Measurements from ENCODE around the gene ZDHHC5.

ZDHHC5 gene

DNA sequence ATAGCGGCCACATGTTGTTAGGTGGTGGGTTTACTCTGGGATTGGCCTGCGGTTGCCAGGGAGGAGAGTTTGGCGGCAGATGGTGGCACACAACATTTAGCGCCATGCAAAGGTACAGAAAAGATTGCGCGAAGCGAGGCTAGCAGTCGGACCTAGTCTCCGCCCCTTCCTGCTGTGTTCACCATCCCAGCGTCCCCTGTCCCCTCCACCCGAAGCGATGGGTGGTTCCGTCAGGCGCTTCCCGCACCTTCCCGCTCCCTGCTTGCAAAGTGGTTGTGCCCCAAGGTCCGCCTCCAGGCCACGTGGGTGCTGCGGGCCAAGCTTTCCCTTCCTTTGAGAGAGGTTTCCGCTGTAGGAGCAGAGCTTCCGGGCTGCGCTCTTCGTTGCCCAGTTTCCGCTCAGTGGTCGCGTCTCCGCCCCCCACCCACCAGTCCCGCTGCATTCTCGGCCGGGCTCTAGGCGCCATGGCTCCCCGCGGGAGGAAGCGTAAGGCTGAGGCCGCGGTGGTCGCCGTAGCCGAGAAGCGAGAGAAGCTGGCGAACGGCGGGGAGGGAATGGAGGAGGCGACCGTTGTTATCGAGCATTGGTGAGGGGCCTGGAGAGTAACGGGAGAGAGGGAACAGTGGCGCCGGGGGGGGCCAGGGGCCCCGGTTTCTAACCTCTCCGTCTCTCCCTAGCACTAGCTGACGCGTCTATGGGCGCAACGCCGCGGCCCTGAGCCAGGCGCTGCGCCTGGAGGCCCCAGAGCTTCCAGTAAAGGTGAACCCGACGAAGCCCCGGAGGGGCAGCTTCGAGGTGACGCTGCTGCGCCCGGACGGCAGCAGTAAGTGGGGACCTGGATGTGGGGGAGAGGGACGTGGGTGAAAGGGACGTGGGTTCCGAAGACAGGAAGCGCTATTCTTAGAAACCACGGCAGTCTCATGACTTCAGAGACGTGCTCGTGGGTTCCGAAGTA, 73.5 kb downstream of the ZDHHC5 start, which contains the start of gene SELENOH:
Gene SELENOH, plus strand, starts transcription at position 360 of the 955 bp plus-strand sequence. Its CDS starts 105 bp downstream, at position 465.
- peak; percentile 99 for DNase-seq

DNA sequence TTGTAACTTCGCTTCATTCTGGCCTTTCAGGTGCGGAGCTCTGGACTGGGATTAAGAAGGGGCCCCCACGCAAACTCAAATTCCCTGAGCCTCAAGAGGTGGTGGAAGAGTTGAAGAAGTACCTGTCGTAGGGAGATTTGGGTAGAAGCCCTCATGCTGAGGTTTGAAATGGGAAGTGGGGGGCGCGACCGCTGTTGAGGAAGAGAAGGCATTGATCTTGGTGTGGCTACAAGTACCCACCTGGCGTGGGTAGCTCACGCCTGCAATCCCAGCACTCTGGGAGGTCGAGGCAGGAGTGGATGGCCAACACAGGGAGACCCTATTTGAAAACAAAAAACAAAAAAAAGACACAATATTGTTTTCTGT, 74.2 kb downstream of the ZDHHC5 start:
- DNase-seq: no peak

DNA sequence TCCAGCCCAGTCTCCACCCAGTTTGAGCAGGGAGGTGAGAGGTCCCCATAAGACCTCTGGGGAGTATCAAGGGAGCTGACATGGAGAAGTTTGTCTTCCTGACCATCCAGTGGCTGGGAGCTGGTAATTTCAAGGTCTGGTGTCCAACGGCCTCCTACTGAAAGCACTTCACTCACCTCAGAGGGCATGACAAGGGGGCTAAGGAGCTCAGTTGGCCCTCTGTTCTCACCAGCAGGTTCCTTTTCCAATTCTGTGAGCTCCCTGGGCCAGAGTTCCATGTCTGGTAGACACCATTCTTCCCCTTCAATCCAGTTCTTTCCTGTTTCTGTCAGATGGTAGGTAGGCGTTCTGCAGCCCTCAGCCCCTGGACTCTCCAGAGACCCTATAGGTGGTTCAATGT, 76.4 kb downstream of the ZDHHC5 start:
- DNase-seq: no peak

DNA sequence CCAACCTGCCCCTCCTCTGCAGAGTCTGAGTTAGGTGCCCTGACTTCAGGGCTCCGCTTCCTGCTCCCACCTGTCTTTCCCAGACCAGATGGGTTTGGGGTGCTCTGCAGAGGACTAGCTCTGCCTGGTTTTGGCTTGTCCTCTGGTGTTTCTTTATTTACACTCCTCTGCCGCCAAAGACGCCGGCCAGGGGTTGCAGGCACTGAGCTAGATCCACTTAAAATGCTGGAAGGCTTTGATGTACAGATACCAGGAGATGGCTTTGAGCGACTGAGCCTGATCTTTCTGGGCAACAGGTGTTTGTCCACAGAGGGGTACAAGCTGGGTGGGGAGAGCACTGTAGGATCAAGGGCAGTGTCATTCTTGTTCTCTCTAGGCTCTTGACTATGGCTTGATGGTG, 77.3 kb downstream of the ZDHHC5 start:
- DNase-seq: no peak

DNA sequence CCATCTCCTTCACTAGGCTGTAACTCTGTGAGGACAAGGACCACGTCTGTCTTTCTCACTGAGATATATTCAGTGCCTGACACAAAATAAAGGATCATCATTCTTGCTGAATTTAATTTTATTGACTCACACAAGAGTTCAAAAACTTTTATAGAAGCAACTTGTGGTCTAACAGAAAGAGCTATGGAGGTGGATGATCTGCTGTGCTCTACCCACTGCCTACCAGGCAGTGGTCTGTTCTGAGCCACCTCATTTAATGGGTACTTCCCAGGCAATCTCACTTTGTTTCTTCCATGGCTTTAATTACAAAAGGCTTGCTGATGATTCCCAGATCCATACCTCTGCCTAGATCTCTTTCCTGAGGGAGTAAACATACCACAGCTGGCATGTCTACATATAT, 79.0 kb downstream of the ZDHHC5 start:
- DNase-seq: no peak
